Measurements from ENCODE around the gene KAZALD1.

The KAZALD1 gene

GRCh38 chr10:101087376-101087775 is 25.6 kb downstream of the KAZALD1 start:
- no peak for TF ChIP-seq EZH2 (IDR thresholded peaks at IDR 0.05; ENCODE audit: borderline replicate concordance, low read length)
- TF ChIP-seq, protein P1, sequence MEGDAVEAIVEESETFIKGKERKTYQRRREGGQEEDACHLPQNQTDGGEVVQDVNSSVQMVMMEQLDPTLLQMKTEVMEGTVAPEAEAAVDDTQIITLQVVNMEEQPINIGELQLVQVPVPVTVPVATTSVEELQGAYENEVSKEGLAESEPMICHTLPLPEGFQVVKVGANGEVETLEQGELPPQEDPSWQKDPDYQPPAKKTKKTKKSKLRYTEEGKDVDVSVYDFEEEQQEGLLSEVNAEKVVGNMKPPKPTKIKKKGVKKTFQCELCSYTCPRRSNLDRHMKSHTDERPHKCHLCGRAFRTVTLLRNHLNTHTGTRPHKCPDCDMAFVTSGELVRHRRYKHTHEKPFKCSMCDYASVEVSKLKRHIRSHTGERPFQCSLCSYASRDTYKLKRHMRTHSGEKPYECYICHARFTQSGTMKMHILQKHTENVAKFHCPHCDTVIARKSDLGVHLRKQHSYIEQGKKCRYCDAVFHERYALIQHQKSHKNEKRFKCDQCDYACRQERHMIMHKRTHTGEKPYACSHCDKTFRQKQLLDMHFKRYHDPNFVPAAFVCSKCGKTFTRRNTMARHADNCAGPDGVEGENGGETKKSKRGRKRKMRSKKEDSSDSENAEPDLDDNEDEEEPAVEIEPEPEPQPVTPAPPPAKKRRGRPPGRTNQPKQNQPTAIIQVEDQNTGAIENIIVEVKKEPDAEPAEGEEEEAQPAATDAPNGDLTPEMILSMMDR (IDR thresholded peaks at IDR 0.05; ENCODE audit: low read length), result no peak
- no peaks in the 10 kb centered on the region for H3K36me3 ChIP-seq (ENCODE audit: insufficient read depth, low read length)
- no peak overlapping the region for H3K27ac ChIP-seq (ENCODE audit: low read depth, low read length, poor library complexity, severe bottlenecking)
- H3K27me3 ChIP-seq (ENCODE audit: insufficient read depth, low read length), result no peaks in the 10 kb centered on the region
- no peaks in the 10 kb centered on the region for H3K9me3 ChIP-seq (ENCODE audit: low read length)
- H4K20me1 ChIP-seq (ENCODE audit: insufficient read depth, low read length), result no peaks in the 10 kb centered on the region
- no peaks in the 10 kb centered on the region for H3F3A ChIP-seq (ENCODE audit: insufficient read depth, low read length)
- H3K79me2 ChIP-seq (ENCODE audit: insufficient read depth, low read length), result no peaks in the 10 kb centered on the region
- H3K9me2 ChIP-seq (ENCODE audit: low read depth, low read length), result no peaks in the 10 kb centered on the region
- H3K4me2 ChIP-seq (ENCODE audit: low read length), result no peak overlapping the region
- H3K4me3 ChIP-seq (ENCODE audit: low read depth, low read length, poor library complexity, severe bottlenecking), result no peak overlapping the region
- no peak overlapping the region for H3K9ac ChIP-seq (ENCODE audit: low read length)
- no peak overlapping the region for H2AFZ ChIP-seq (ENCODE audit: low read length)
- H3K4me1 ChIP-seq (ENCODE audit: insufficient read depth, low read length, severe bottlenecking), result no peaks in the 10 kb centered on the region

DNA sequence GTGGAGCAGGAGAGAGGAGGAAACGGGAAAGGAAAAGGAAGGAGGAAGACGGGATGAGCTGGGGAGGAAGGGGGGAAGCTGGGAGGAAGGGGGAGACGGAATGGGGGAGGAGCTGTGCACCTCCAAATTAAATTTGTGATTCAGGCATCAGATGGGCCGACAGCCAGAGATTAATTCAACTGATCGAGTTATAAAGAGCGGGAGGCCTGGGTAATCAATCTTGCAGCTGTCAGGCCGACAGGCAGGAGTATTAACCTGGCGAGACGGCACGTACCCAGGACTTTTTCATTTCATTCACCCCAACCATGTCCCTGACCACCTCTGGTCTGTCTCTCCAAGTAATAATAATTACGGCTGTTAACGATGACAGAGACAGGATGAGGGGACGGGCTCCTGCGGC is 26.2 kb downstream of the KAZALD1 start:
- Histone ChIP-seq H3K4me3 (ENCODE audit: low read depth, low read length, poor library complexity, severe bottlenecking) (no peak overlapping the region), H3K27me3 (ENCODE audit: insufficient read depth, low read length) (no peaks in the 10 kb centered on the region)

GRCh38 chr10:101089520-101090299 is 27.9 kb downstream of the KAZALD1 start:
- Histone ChIP-seq H3K9ac (ENCODE audit: low read length) (no peak overlapping the region), H3K36me3 (ENCODE audit: insufficient read depth, low read length) (no peaks in the 10 kb centered on the region), H3K9me2 (ENCODE audit: low read depth, low read length) (no peaks in the 10 kb centered on the region), H3F3A (ENCODE audit: insufficient read depth, low read length) (no peaks in the 10 kb centered on the region), H3K4me1 (ENCODE audit: insufficient read depth, low read length, severe bottlenecking) (no peaks in the 10 kb centered on the region), H3K4me2 (ENCODE audit: low read length) (no peak overlapping the region), H3K9me3 (ENCODE audit: low read length) (no peaks in the 10 kb centered on the region), H3K79me2 (ENCODE audit: insufficient read depth, low read length) (no peaks in the 10 kb centered on the region), H3K4me3 (ENCODE audit: low read depth, low read length, poor library complexity, severe bottlenecking) (no peak overlapping the region), H3K27me3 (ENCODE audit: insufficient read depth, low read length) (no peaks in the 10 kb centered on the region), H2AFZ (ENCODE audit: low read length) (no peak overlapping the region), H3K27ac (ENCODE audit: low read depth, low read length, poor library complexity, severe bottlenecking) (no peak overlapping the region), H4K20me1 (ENCODE audit: insufficient read depth, low read length) (no peaks in the 10 kb centered on the region)
- TF ChIP-seq, protein P1 (IDR thresholded peaks at IDR 0.05; ENCODE audit: low read length), result no peak
- no peak for TF ChIP-seq EZH2 (IDR thresholded peaks at IDR 0.05; ENCODE audit: borderline replicate concordance, low read length)

More for the DNA sequence above, 26.2 kb downstream of the KAZALD1 start:
- no peaks in the 10 kb centered on the region for H3K9me3 ChIP-seq (ENCODE audit: low read length)
- no peaks in the 10 kb centered on the region for H3K36me3 ChIP-seq (ENCODE audit: insufficient read depth, low read length)
- H3K79me2 ChIP-seq (ENCODE audit: insufficient read depth, low read length), result no peaks in the 10 kb centered on the region
- TF ChIP-seq, protein P1 (IDR thresholded peaks at IDR 0.05; ENCODE audit: low read length), result no peak
- TF ChIP-seq EZH2 (IDR thresholded peaks at IDR 0.05; ENCODE audit: borderline replicate concordance, low read length), result no peak
- H3F3A ChIP-seq (ENCODE audit: insufficient read depth, low read length), result no peaks in the 10 kb centered on the region
- H3K4me2 ChIP-seq (ENCODE audit: low read length), result no peak overlapping the region
- H3K27ac ChIP-seq (ENCODE audit: low read depth, low read length, poor library complexity, severe bottlenecking), result no peak overlapping the region
- H3K9me2 ChIP-seq (ENCODE audit: low read depth, low read length), result no peaks in the 10 kb centered on the region
- H3K4me1 ChIP-seq (ENCODE audit: insufficient read depth, low read length, severe bottlenecking), result no peaks in the 10 kb centered on the region
- H3K9ac ChIP-seq (ENCODE audit: low read length), result no peak overlapping the region
- no peaks in the 10 kb centered on the region for H4K20me1 ChIP-seq (ENCODE audit: insufficient read depth, low read length)
- H2AFZ ChIP-seq (ENCODE audit: low read length), result no peak overlapping the region

All from OCI-LY1 (cell line).